Transverse colon (tissue), 4 donors: ENCODE measurements around the gene PASD1. TPM values are rescaled to one million over a fixed set of nuclear protein-coding genes. Genes with fewer than 3 reads are reported as not detected.
"Not testable (repeated sequence)": the region's sequence is repeated elsewhere in the genome, so short reads cannot be mapped to it uniquely, and the experiment has no call there.

ENCODE experiments used
- DNase-seq: peaks from one replicate; pipeline ENCODE4 v3.0.0-alpha.2; 2019
- H3K27ac ChIP-seq, 4 donors: fragments of 200-600 bp; sonication (generic); 2 replicates each; pipeline ENCODE4 v1.5.1; 2016 to 2018; ENCODE audit warnings: inconsistent platforms in 4 of 4
- H3K27me3 ChIP-seq: fragments of 200-600 bp; sonication (generic); 2 replicates; pipeline ENCODE4 v1.5.1; 2017; ENCODE audit warnings: inconsistent platforms
- H3K36me3 ChIP-seq, 4 donors: fragments of 200-600 bp; sonication (generic); 2 replicates each; pipeline ENCODE4 v1.5.1; 2017 to 2019; ENCODE audit warnings: inconsistent platforms in 4 of 4
- H3K4me1 ChIP-seq, 4 donors: fragments of 200-600 bp; sonication (generic); 2 replicates each; pipeline ENCODE4 v1.5.1; 2017 to 2020; ENCODE audit warnings: inconsistent platforms in 4 of 4
- H3K4me3 ChIP-seq, 4 donors: fragments of 200-600 bp; sonication (generic); 1 replicate in 1 of 4; 2 replicates in 3 of 4; pipeline versions ENCODE4 v1.5.1 to v1.6.1; 2017 to 2019; ENCODE audit warnings: inconsistent platforms in 4 of 4
- H3K9me3 ChIP-seq, 2 donors: fragments of 200-600 bp; sonication (generic); 2 replicates each; pipeline ENCODE4 v1.5.1; 2017 to 2019; ENCODE audit warnings: inconsistent platforms in 2 of 2
- CTCF ChIP-seq, 5 experiments: fragments of 200-600 bp in 3 of 5; fragments of 450-650 bp in 2 of 5; sonication (generic) in 3 of 5; IDR thresholded peaks; 1 replicate in 2 of 5; 2 replicates in 3 of 5; pipeline ENCODE4 v1.5.1; 2016 to 2017; ENCODE audit warnings: antibody characterized with exemption in 5 of 5, inconsistent platforms in 3 of 5, mild to moderate bottlenecking in 2 of 5, moderate library complexity in 1 of 5
- EP300 ChIP-seq: sonication (generic); formaldehyde crosslinking; IDR thresholded peaks from one replicate; pipeline ENCODE4 v1.6.1; 2017; ENCODE audit warnings: antibody characterized with exemption, low read depth
- POLR2A ChIP-seq: fragments of 450-650 bp; IDR thresholded peaks from one replicate; pipeline ENCODE4 v1.6.1; 2016; ENCODE audit warnings: antibody characterized with exemption, mild to moderate bottlenecking, moderate library complexity
- POLR2AphosphoS5 ChIP-seq, 3 donors: sonication (generic); formaldehyde crosslinking; IDR thresholded peaks; one replicate each; pipeline ENCODE4 v1.6.1; 2016; ENCODE audit warnings: antibody characterized with exemption in 3 of 3
- WGBS, 2 donors: methylation state at CpG; one replicate each; pipeline ENCODE4 v1.1.5; 2018; ENCODE audit warnings: low coverage in 1 of 2; 5-methylcytosine and 5-hydroxymethylcytosine counted together
- in situ Hi-C, 4 donors: fragments of 200-750 bp; cut with MboI; loops; one replicate each; pipeline versions ENCODE4 v1.15.0 to v1.15.1; 2017; ENCODE audit warnings: low sequenced_read_pairs in 3 of 4, low pct_ligation_motif_present in 1 of 4, low pct_unique_long_range_greater_than_20kb in 1 of 4
- intact Hi-C: fragments of 100-400 bp; cut with DNase I; formaldehyde crosslinking; loops from one replicate; pipeline ENCODE4 v1.15.1; 2023; ENCODE audit warnings: low total_unique reads
- total RNA-seq, 4 donors: library from RNA; depleted of rRNA; stranded (reverse); fragments of >200 nt; gene quantifications; one replicate each; pipeline ENCODE4 v1.1.0, GENCODE V29; 2016

PASD1 gene
- total RNA-seq, 4 donors from 2014 or later = not detected

GRCh38 chrX:151694661-151695582 lies 131.4 kb downstream of the PASD1 start, which contains the start of gene PRRG3:
Gene PRRG3, plus strand, starts transcription at chrX:151695458. Its CDS starts 3,357 bp downstream, at chrX:151698815.
- intact Hi-C loops = no loop called here
- in situ Hi-C loops = loop anchor here in 1 of 4 donors (25.0 kb wide), 1 partner anchor 533 kb away; no protein-coding TSS in a partner anchor
- no peak for DNase-seq
- WGBS, 2 donors = 60% methylated on average over 80 of the region's 100 CpGs; no CpG with 5 or more reads in 1 of the 2 donors
- H3K36me3 ChIP-seq = no peaks in the 10 kb centered on the region
- no peak within 1 kb of the TSS for H3K27ac ChIP-seq
- H3K4me1 ChIP-seq = no peaks in the 10 kb centered on the region
- no peak within 1 kb of the TSS for H3K4me3 ChIP-seq
- no peaks in the 10 kb centered on the region for H3K9me3 ChIP-seq
- TF ChIP-seq CTCF (IDR thresholded peaks at IDR 0.05) = no peak
- TF ChIP-seq POLR2AphosphoS5 (IDR thresholded peaks at IDR 0.05) = no peak
- no peak for TF ChIP-seq POLR2A
- no peak for TF ChIP-seq EP300
- H3K27me3 ChIP-seq = peaks cover 6% of the 10 kb centered on the region

DNA sequence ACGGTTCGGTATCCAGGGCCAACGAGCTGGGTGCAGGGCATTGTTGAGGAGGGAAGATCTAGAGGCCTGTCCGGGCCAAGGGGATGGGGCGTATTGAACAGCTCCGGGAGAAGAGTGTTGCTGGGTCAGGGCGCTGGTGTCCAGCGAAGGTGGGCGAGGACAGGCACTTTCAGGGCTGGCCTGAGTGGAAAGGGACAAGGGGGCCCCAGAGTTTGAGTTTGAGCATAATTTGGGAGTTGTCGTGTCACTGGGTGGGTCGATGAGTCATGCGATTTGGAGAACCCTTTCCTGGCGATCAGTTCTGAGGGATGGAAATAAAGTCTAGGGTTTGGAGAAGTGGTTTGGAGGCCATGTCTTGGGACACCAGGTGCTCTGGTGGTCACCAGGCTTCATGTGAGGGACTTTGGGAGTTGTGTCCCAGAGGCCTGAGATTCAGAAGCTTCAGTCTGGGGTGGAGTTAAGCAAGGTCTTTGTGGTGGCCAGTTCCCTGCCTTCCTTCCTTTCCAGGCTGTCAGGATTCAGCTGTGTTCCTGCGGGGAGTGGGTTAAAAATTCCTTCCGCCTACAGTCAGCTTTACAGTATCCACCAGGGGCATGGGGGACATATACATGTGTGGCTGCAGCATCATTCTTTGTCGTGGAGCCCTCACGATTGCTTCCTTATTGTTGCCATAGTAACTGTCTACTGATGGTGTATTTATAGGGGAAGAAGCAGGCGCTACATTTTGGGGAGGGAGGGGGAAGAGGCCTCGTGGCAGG lies 132.3 kb downstream of the PASD1 start:
- H3K27me3 ChIP-seq = peaks cover 6% of the 10 kb centered on the region
- no peaks in the 10 kb centered on the region for H3K4me1 ChIP-seq
- no peak overlapping the region for H3K27ac ChIP-seq
- WGBS, 2 donors = 57% methylated on average over 19 of the region's 19 CpGs; no CpG with 5 or more reads in 1 of the 2 donors
- in situ Hi-C loops (loop anchor here in 1 of 4 donors (25.0 kb wide), 1 partner anchor 533 kb away; no protein-coding TSS in a partner anchor), intact Hi-C loops (no loop called here)
- H3K9me3 ChIP-seq = no peaks in the 10 kb centered on the region
- no peak overlapping the region for H3K4me3 ChIP-seq
- TF ChIP-seq POLR2A = no peak
- TF ChIP-seq POLR2AphosphoS5 (IDR thresholded peaks at IDR 0.05) = no peak
- TF ChIP-seq CTCF (IDR thresholded peaks at IDR 0.05) = no peak
- TF ChIP-seq EP300 = no peak
- H3K36me3 ChIP-seq = no peaks in the 10 kb centered on the region
- DNase-seq = no peak

DNA sequence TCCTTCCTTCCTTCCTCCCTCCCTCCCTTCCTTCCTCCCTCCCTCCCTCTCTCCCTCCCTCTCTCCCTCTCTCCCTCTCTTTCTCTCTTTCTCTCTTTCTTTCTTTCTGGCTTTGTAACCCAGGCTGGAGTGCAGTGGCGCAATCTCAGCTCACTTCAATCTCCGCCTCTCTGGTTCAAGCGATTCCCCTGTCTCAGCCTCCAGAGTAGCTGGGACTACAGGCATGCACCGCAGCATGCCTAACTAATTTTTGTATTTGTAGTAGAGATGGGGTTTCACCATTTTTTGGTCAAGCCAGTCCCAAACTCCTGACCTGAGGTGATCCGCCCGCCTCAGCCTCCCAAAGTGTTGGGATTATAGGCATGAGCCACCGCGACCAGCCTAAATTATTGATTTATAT lies 133.6 kb downstream of the PASD1 start:
- intact Hi-C loops, H3K9me3 ChIP-seq, H3K27me3 ChIP-seq, H3K36me3 ChIP-seq, H3K4me3 ChIP-seq, H3K4me1 ChIP-seq, H3K27ac ChIP-seq, DNase-seq: not testable (repeated sequence)
- in situ Hi-C loops = loop anchor here in 1 of 4 donors (25.0 kb wide), 1 partner anchor 535 kb away; no protein-coding TSS in a partner anchor
- 82% methylated on average over 8 of the region's 8 CpGs; no CpG with 5 or more reads in 1 of the 2 donors for WGBS, 2 donors

DNA sequence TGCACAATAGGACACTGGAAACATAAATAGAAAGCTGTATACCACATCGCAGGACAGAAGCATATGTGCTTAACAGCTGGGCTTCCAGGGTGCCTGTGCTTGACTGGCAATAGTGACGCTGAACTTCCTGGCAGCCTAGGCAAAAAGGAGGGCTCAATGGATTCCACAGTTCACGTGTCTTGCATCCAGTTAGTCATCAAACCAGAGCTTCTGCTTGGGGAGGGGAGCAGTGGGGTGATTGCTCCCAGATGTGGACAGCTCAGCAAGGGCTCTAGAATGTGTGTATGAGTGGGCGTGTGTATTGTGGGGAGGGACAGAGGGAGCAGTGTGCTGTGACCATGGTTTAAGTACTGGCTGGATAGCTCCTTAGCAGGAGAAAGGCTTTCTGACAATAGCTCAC lies 134.0 kb downstream of the PASD1 start:
- no peaks in the 10 kb centered on the region for H3K4me1 ChIP-seq
- WGBS, 2 donors = 54% methylated on average over 4 of the region's 4 CpGs; no CpG with 5 or more reads in 1 of the 2 donors
- peaks cover 6% of the 10 kb centered on the region for H3K27me3 ChIP-seq
- in situ Hi-C loops = loop anchor here in 1 of 4 donors (25.0 kb wide), 1 partner anchor 535 kb away; no protein-coding TSS in a partner anchor
- DNase-seq = no peak
- TF ChIP-seq CTCF (IDR thresholded peaks at IDR 0.05) (no peak), POLR2AphosphoS5 (IDR thresholded peaks at IDR 0.05) (no peak), EP300 (no peak), POLR2A (no peak)
- H3K27ac ChIP-seq = no peak overlapping the region
- no peaks in the 10 kb centered on the region for H3K36me3 ChIP-seq
- H3K4me3 ChIP-seq = no peak overlapping the region
- intact Hi-C loops = no loop called here
- H3K9me3 ChIP-seq = no peaks in the 10 kb centered on the region
